Activated CD8-positive, alpha-beta T cell treated with anti-CD3 and anti-CD28 coated beads, Interleukin-2, amount 10 ng/mL, durations not matched to agents 7 days and 5 days (primary cell): ENCODE measurements around the gene IL37. TPM values are rescaled to one million over a fixed set of nuclear protein-coding genes. Genes with fewer than 3 reads are reported as not detected.
"Not testable (repeated sequence)": the region's sequence is repeated elsewhere in the genome, so short reads cannot be mapped to it uniquely, and the experiment has no call there.

ENCODE experiments used
- ATAC-seq: fragments of 150-1000 bp; cut with Tn5 transposase; one replicate; pipeline ENCODE4 v1.10.0; 2021; ENCODE audit warnings: moderate library complexity
- CTCF ChIA-PET: fragments of 350-600 bp; sonication (Branson Sonifier 250); formaldehyde crosslinking; loops from one replicate; lab custom pipeline; 2021; ENCODE audit warnings: antibody characterized with exemption; lab: Charles Lee
- POLR2A ChIA-PET: fragments of 350-600 bp; sonication (Branson Sonifier 250); formaldehyde crosslinking; loops from one replicate; lab custom pipeline; 2021; ENCODE audit warnings: antibody characterized with exemption; lab: Charles Lee
- DNase-seq: peaks from one replicate; pipeline ENCODE4 v3.0.0-alpha.2; 2020
- H3K27ac Mint-ChIP-seq: one replicate; pipeline ENCODE4 v1.8.0; 2021; ENCODE audit warnings: mild to moderate bottlenecking, mixed read lengths
- H3K27me3 Mint-ChIP-seq: one replicate; pipeline ENCODE4 v1.8.0; 2021; ENCODE audit warnings: low read depth, mixed read lengths
- H3K36me3 Mint-ChIP-seq: one replicate; pipeline ENCODE4 v1.8.0; 2021; ENCODE audit warnings: low read depth, mixed read lengths
- H3K4me1 Mint-ChIP-seq: one replicate; pipeline ENCODE4 v1.8.0; 2021; ENCODE audit warnings: low read depth, mixed read lengths
- H3K4me3 Mint-ChIP-seq: one replicate; pipeline ENCODE4 v1.8.0; 2021; ENCODE audit warnings: mild to moderate bottlenecking, mixed read lengths
- H3K9me3 Mint-ChIP-seq: one replicate; pipeline ENCODE4 v1.8.0; 2022; ENCODE audit warnings: mixed read lengths; ENCODE audit not compliant: insufficient read depth
- total RNA-seq, 2 experiments: library from RNA; stranded (reverse); gene quantifications; one replicate each; pipeline ENCODE4 v1.2.3, GENCODE V29; 2021

The IL37 gene
- total RNA-seq, 2 experiments from 2014 or later = not detected

- H3K4me3 Mint-ChIP-seq = no peak overlapping the region
- CTCF ChIA-PET = no interaction called here
- DNase-seq (no peak), ATAC-seq (no peak)
- H3K9me3 Mint-ChIP-seq = no peaks in the 10 kb centered on the region
- H3K36me3 Mint-ChIP-seq = no peaks in the 10 kb centered on the region
- POLR2A ChIA-PET = no interaction called here
- H3K27ac Mint-ChIP-seq = no peak overlapping the region
- H3K4me1 Mint-ChIP-seq = no peaks in the 10 kb centered on the region
- peaks cover 10% of the 10 kb centered on the region for H3K27me3 Mint-ChIP-seq
Observed at GRCh38 chr2:112896909-112897623, 13.9 kb upstream of the IL37 start.

GRCh38 chr2:112897624-112897978, 13.4 kb upstream of the IL37 start:
- Mint-ChIP-seq H3K36me3 (no peaks in the 10 kb centered on the region), H3K27me3 (peaks cover 10% of the 10 kb centered on the region), H3K4me1 (no peaks in the 10 kb centered on the region), H3K27ac (no peak overlapping the region), H3K4me3 (no peak overlapping the region), H3K9me3 (no peaks in the 10 kb centered on the region)
- no peak for DNase-seq
- ChIA-PET CTCF (no interaction called here), POLR2A (no interaction called here)
- no peak for ATAC-seq

- H3K27me3 Mint-ChIP-seq, H3K36me3 Mint-ChIP-seq, POLR2A ChIA-PET, DNase-seq, H3K27ac Mint-ChIP-seq, H3K9me3 Mint-ChIP-seq, ATAC-seq, H3K4me3 Mint-ChIP-seq, H3K4me1 Mint-ChIP-seq: not testable (repeated sequence)
- CTCF ChIA-PET = interaction anchor here (2.0 to 3.5 kb wide), 4 partner anchors 16 to 57 kb away, joined by 5 to 21 read pairs (median 8); no protein-coding TSS in a partner anchor
Observed at GRCh38 chr2:112901431-112902065, 9.4 kb upstream of the IL37 start.

- Mint-ChIP-seq H3K4me1 (no peaks in the 10 kb centered on the region), H3K4me3 (no peak overlapping the region), H3K27ac (no peak overlapping the region), H3K27me3 (peaks cover 3% of the 10 kb centered on the region), H3K9me3 (no peaks in the 10 kb centered on the region), H3K36me3 (no peaks in the 10 kb centered on the region)
- ChIA-PET POLR2A (no interaction called here), CTCF (interaction anchor here (0.7 to 3.5 kb wide), 4 partner anchors 13 to 56 kb away, joined by 3 to 21 read pairs (median 8); no protein-coding TSS in a partner anchor)
- DNase-seq = no peak
- no peak for ATAC-seq
Observed at GRCh38 chr2:112902816-112903215, 8.1 kb upstream of the IL37 start.

- no peak for DNase-seq
- no peaks in the 10 kb centered on the region for H3K36me3 Mint-ChIP-seq
- H3K4me1 Mint-ChIP-seq = no peaks in the 10 kb centered on the region
- H3K27me3 Mint-ChIP-seq = no peaks in the 10 kb centered on the region
- no peaks in the 10 kb centered on the region for H3K9me3 Mint-ChIP-seq
- no peak for ATAC-seq
- no peak overlapping the region for H3K4me3 Mint-ChIP-seq
- H3K27ac Mint-ChIP-seq = no peak overlapping the region
- ChIA-PET POLR2A (no interaction called here), CTCF (interaction anchor here (3.5 kb wide), 1 partner anchor 36 kb away, joined by 21 read pairs; no protein-coding TSS in a partner anchor)
Observed at GRCh38 chr2:112904883-112905282, 6.1 kb upstream of the IL37 start.

- no peak overlapping the region for H3K27ac Mint-ChIP-seq
- no peaks in the 10 kb centered on the region for H3K4me1 Mint-ChIP-seq
- ATAC-seq = no peak
- POLR2A ChIA-PET = interaction anchor here (1.4 kb wide), 1 partner anchor 14 kb away, joined by 4 read pairs; no protein-coding TSS in a partner anchor
- CTCF ChIA-PET = no interaction called here
- H3K27me3 Mint-ChIP-seq = no peaks in the 10 kb centered on the region
- H3K9me3 Mint-ChIP-seq = no peaks in the 10 kb centered on the region
- no peak for DNase-seq
- no peak overlapping the region for H3K4me3 Mint-ChIP-seq
- H3K36me3 Mint-ChIP-seq = no peaks in the 10 kb centered on the region
Observed at GRCh38 chr2:112906276-112906675, 4.7 kb upstream of the IL37 start.

GRCh38 chr2:112907001-112907949, 3.7 kb upstream of the IL37 start:
- Mint-ChIP-seq H3K4me3 (no peak overlapping the region), H3K27ac (no peak overlapping the region), H3K4me1 (no peaks in the 10 kb centered on the region), H3K27me3 (no peaks in the 10 kb centered on the region), H3K36me3 (no peaks in the 10 kb centered on the region), H3K9me3 (no peaks in the 10 kb centered on the region)
- DNase-seq (no peak), ATAC-seq (no peak)
- ChIA-PET CTCF (interaction anchor here (0.7 kb wide), 1 partner anchor 157 kb away, joined by 3 read pairs; no protein-coding TSS in a partner anchor), POLR2A (no interaction called here)

- H3K36me3 Mint-ChIP-seq, H3K9me3 Mint-ChIP-seq, POLR2A ChIA-PET, H3K4me3 Mint-ChIP-seq, DNase-seq, H3K27me3 Mint-ChIP-seq, H3K27ac Mint-ChIP-seq, H3K4me1 Mint-ChIP-seq, ATAC-seq: not testable (repeated sequence)
- CTCF ChIA-PET = interaction anchor here (0.8 kb wide), 1 partner anchor 33 kb away, joined by 3 read pairs; no protein-coding TSS in a partner anchor
Observed at GRCh38 chr2:112908559-112908958, 2.4 kb upstream of the IL37 start.

- Mint-ChIP-seq H3K27me3 (no peaks in the 10 kb centered on the region), H3K36me3 (no peaks in the 10 kb centered on the region), H3K27ac (no peak overlapping the region), H3K4me1 (peaks cover 2% of the 10 kb centered on the region), H3K9me3 (no peaks in the 10 kb centered on the region), H3K4me3 (no peak overlapping the region)
- ChIA-PET CTCF (interaction anchor here (0.6 to 1.2 kb wide), 3 partner anchors 10 to 161 kb away, joined by 3 read pairs; no protein-coding TSS in a partner anchor), POLR2A (no interaction called here)
- ATAC-seq (no peak), DNase-seq (no peak)
Observed at GRCh38 chr2:112910219-112910618, 746 bp upstream of the IL37 start.

- CTCF ChIA-PET = no interaction called here
- POLR2A ChIA-PET = no interaction called here
- Mint-ChIP-seq H3K27ac (no peak overlapping the region), H3K4me1 (peaks cover 13% of the 10 kb centered on the region), H3K9me3 (no peaks in the 10 kb centered on the region), H3K36me3 (no peaks in the 10 kb centered on the region), H3K4me3 (no peak overlapping the region), H3K27me3 (no peaks in the 10 kb centered on the region)
- no peak for DNase-seq
- ATAC-seq = no peak
Observed at GRCh38 chr2:112912403-112912802, 1.4 kb downstream of the IL37 start.

- ChIA-PET CTCF (interaction anchor here (1.4 to 4.5 kb wide), 7 partner anchors 13 to 166 kb away, joined by 3 to 20 read pairs (median 7); no protein-coding TSS in a partner anchor), POLR2A (no interaction called here)
- H3K27me3 Mint-ChIP-seq = no peaks in the 10 kb centered on the region
- no peak for DNase-seq
- no peak for ATAC-seq
- H3K4me3 Mint-ChIP-seq = no peak overlapping the region
- no peaks in the 10 kb centered on the region for H3K36me3 Mint-ChIP-seq
- H3K27ac Mint-ChIP-seq = no peak overlapping the region
- H3K4me1 Mint-ChIP-seq = peaks cover 13% of the 10 kb centered on the region
- no peaks in the 10 kb centered on the region for H3K9me3 Mint-ChIP-seq
Observed at GRCh38 chr2:112915300-112916144, 4.6 kb downstream of the IL37 start.
